ENCODE measurements around the gene CPXM1. TPM values are rescaled to one million over a fixed set of nuclear protein-coding genes. Genes with fewer than 3 reads are reported as not detected.

Gene CPXM1
- total and polyA plus RNA-seq, 9 of the 15 experiments (the other 6 are each of a cell fraction or from before 2014, with no cell fraction given) = 0.04 to 1.1 (median 0.37) TPM; not detected in 2

DNA sequence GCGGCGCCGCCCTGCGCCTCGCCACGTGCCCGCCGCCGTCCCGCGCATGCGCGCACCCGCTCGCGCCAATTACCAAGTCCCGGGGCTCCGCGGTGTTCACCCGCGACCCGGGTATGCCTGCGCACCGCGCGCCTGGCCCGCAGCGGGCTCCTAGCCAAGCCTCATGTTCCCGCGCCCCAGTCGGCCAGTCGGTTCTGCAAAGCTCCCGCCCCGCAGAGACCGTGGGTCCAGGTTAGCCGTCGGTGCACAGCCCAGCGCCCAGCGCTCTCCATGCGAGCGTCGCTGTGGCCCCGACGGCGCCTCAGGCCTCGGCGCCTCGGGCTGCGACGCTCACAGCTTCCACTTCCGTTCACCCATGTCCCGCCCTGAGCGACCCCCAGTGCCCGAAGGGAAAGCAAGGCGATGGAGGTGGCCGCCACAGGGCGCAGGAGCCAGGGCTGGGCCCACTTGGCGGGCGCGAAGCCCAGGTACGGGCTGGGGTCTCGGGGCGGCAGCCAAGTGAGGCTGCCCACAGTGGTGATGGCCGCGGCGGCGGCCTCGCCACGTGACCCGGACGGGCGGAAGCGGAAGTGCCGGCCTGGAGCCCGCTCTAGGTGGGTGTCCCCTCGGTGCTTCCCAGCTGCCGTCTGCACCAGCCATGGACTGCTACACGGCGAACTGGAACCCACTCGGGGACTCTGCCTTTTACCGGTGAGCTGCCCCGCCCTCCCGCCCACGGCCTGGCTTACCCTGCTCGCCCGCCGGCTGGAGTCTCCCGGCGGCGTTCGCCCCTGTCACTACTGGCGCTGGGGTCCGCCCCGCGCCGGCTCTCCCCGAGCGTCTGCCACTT lies 39.9 kb upstream of the CPXM1 start, which contains the start of the genes PCED1A and VPS16 (continued):
- TF ChIP-seq, protein P1, sequence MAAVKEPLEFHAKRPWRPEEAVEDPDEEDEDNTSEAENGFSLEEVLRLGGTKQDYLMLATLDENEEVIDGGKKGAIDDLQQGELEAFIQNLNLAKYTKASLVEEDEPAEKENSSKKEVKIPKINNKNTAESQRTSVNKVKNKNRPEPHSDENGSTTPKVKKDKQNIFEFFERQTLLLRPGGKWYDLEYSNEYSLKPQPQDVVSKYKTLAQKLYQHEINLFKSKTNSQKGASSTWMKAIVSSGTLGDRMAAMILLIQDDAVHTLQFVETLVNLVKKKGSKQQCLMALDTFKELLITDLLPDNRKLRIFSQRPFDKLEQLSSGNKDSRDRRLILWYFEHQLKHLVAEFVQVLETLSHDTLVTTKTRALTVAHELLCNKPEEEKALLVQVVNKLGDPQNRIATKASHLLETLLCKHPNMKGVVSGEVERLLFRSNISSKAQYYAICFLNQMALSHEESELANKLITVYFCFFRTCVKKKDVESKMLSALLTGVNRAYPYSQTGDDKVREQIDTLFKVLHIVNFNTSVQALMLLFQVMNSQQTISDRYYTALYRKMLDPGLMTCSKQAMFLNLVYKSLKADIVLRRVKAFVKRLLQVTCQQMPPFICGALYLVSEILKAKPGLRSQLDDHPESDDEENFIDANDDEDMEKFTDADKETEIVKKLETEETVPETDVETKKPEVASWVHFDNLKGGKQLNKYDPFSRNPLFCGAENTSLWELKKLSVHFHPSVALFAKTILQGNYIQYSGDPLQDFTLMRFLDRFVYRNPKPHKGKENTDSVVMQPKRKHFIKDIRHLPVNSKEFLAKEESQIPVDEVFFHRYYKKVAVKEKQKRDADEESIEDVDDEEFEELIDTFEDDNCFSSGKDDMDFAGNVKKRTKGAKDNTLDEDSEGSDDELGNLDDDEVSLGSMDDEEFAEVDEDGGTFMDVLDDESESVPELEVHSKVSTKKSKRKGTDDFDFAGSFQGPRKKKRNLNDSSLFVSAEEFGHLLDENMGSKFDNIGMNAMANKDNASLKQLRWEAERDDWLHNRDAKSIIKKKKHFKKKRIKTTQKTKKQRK (IDR thresholded peaks at IDR 0.05; ENCODE audit: borderline replicate concordance, low read depth, low read length) = no peak
- TF ChIP-seq GATAD2A (IDR thresholded peaks at IDR 0.05) (no peak), PATZ1 (CRISPR knock-in tag; IDR thresholded peaks at IDR 0.05; ENCODE audit: borderline replicate concordance) (no peak), FOXA1 (IDR thresholded peaks at IDR 0.05; ENCODE audit: borderline replicate concordance) (no peak), THAP12 (CRISPR knock-in tag; IDR thresholded peaks at IDR 0.05) (no peak), CREM (IDR thresholded peaks at IDR 0.05; ENCODE audit: low read depth) (peak; percentile 44; the same call in 1 of the 2 replicates), EP400 (IDR thresholded peaks at IDR 0.05) (peak; percentile 80; the same call in 1 of the 2 replicates), CHCHD3 (CRISPR knock-in tag; IDR thresholded peaks at IDR 0.05) (no peak)
- TF ChIP-seq, protein P2, sequence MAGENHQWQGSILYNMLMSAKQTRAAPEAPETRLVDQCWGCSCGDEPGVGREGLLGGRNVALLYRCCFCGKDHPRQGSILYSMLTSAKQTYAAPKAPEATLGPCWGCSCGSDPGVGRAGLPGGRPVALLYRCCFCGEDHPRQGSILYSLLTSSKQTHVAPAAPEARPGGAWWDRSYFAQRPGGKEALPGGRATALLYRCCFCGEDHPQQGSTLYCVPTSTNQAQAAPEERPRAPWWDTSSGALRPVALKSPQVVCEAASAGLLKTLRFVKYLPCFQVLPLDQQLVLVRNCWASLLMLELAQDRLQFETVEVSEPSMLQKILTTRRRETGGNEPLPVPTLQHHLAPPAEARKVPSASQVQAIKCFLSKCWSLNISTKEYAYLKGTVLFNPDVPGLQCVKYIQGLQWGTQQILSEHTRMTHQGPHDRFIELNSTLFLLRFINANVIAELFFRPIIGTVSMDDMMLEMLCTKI (IDR thresholded peaks at IDR 0.05; ENCODE audit: partially characterized antibody) = no peak
- TF ChIP-seq, protein P3, sequence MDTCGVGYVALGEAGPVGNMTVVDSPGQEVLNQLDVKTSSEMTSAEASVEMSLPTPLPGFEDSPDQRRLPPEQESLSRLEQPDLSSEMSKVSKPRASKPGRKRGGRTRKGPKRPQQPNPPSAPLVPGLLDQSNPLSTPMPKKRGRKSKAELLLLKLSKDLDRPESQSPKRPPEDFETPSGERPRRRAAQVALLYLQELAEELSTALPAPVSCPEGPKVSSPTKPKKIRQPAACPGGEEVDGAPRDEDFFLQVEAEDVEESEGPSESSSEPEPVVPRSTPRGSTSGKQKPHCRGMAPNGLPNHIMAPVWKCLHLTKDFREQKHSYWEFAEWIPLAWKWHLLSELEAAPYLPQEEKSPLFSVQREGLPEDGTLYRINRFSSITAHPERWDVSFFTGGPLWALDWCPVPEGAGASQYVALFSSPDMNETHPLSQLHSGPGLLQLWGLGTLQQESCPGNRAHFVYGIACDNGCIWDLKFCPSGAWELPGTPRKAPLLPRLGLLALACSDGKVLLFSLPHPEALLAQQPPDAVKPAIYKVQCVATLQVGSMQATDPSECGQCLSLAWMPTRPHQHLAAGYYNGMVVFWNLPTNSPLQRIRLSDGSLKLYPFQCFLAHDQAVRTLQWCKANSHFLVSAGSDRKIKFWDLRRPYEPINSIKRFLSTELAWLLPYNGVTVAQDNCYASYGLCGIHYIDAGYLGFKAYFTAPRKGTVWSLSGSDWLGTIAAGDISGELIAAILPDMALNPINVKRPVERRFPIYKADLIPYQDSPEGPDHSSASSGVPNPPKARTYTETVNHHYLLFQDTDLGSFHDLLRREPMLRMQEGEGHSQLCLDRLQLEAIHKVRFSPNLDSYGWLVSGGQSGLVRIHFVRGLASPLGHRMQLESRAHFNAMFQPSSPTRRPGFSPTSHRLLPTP (IDR thresholded peaks at IDR 0.05; ENCODE audit: borderline replicate concordance, extremely low read depth, insufficient read length) = no peak
- TF ChIP-seq, protein P4, sequence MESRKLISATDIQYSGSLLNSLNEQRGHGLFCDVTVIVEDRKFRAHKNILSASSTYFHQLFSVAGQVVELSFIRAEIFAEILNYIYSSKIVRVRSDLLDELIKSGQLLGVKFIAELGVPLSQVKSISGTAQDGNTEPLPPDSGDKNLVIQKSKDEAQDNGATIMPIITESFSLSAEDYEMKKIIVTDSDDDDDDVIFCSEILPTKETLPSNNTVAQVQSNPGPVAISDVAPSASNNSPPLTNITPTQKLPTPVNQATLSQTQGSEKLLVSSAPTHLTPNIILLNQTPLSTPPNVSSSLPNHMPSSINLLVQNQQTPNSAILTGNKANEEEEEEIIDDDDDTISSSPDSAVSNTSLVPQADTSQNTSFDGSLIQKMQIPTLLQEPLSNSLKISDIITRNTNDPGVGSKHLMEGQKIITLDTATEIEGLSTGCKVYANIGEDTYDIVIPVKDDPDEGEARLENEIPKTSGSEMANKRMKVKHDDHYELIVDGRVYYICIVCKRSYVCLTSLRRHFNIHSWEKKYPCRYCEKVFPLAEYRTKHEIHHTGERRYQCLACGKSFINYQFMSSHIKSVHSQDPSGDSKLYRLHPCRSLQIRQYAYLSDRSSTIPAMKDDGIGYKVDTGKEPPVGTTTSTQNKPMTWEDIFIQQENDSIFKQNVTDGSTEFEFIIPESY (CRISPR knock-in tag; IDR thresholded peaks at IDR 0.05) = peak; percentile 79; the same call in 1 of the 2 replicates

All from K562 (cell line).